Anterior cingulate cortex (tissue), 58 donors: Measurements from ENCODE around the gene GOT2.
A peak's percentile ranks its signal among the peaks of the same experiment; 100 is the strongest.
"Not testable (repeated sequence)": the region's sequence is repeated elsewhere in the genome, so short reads cannot be mapped to it uniquely, and the experiment has no call there.

Experiments used
- DNase-seq, 58 donors: peaks; one replicate each; lab custom pipeline; 2025; lab: John Stamatoyannopoulos, UW

Gene GOT2

DNA sequence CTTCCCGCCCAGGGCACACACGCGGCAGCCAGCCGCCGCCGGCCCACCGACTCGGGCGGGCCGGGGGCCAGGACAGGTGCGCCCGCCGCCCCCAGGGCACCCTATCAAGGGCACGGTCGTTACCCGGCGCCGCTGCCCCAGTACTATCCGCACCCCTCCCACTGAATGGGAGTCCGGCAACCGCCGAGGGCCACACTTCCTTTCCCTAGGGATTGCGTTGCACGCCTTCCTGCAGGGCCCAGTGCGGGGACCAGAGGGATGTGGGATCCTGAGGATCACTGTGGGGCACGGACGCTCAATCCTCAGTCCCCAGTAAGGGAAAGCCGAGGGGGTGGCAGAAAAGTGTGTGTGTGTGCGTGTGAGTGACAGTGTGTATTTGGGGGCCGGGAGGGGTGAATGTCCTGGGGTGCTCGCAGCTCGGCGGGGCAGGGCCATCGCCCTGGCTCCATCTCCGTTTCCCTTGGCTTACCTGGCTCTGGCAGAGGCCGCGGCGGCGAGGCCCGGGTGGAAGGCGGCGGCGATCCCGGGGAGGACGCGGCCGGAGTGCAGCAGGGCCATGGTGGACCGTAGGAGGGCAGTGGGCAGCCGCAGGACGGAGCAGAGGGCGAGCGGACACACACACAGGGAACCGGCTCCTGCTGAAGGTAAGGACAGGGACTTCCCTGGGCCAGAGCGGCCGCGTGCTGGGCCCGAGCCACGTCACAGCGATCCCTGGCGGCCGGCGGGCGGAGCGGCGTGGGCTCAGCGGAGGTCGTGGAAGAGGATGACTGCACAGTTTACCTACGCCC is at the start of gene GOT2:
GOT2 (minus strand) TSS at position 646 of the 788 bp plus-strand sequence; CDS start at position 558, 88 bp downstream.
- DNase-seq: peak in 57 of 58 donors; percentile 47 to 91 (median 76)

DNA sequence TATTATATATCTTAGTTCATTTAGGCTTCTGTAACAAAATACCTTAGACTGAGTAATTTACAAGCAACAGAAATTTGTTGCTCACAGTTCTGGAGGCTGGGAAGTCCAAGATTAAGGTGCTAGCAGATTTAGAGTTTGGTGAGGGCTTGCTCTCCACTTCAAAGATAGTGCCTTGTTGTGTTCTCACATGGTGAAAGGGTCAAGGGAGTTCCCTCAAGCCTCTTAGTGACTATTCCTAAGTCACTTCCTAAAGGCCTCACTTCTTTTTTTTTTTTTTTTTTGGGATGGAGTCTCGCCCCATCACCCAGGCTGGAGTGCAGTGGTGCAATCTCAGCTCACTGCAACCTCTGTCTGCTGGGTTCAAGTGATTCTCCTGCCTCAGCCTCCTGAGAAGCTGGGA is 45.2 kb upstream of the GOT2 start:
- not testable (repeated sequence) for DNase-seq

GRCh38 chr16:58773870-58774269 is 39.8 kb upstream of the GOT2 start:
- no peak for DNase-seq

DNA sequence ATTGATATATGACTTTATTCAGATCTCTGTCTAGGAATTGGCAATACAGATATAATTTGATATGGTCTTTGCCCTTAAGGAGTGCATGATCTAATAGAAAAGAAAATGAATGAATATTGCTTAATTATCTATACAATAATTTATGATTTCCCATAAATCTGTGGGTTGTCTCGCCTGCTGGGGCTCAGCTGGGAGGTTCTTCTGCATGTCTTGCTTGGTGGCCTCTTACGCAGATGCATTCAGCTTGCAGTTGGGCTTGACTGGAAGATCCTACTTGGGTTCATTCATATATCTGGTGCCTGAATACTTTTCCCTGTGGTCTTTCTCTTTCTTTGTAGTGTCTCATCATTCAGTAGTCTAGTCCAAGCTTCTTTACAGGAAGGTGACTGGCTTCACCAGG is 34.0 kb upstream of the GOT2 start:
- no peak for DNase-seq

GRCh38 chr16:58767581-58767980 is 33.5 kb upstream of the GOT2 start:
- DNase-seq: no peak

DNA sequence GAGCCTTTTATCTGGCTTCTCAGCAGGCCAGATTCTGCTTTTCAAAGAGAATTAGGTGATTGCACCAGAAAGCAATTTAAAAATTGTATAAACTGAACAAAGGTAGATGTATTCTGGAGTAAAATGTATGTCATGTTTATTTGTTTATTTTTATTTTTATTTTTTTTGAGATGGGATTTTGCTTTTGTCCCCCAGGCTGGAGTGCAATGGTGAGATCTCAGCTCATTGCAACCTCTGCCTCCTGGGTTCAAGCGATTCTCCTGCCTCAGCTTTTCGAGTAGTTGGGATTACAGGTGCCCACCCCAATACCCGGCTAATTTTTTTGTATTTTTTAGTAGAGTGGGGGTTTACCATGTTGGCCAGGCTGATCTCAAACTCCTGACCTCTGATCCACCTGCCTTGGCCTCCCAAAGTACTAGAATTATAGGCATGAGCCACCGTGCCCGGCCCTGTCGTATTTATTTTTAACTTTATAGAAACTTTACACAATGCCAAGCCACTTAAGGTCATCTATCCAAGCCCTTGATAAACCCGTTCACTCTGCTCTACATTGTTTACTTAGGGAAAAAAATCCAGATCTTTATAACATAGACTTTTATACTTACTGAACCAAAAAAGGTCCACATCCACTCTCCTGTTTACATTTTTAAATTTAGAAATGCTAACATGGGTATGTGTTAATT is 22.7 kb upstream of the GOT2 start:
- no peak for DNase-seq

DNA sequence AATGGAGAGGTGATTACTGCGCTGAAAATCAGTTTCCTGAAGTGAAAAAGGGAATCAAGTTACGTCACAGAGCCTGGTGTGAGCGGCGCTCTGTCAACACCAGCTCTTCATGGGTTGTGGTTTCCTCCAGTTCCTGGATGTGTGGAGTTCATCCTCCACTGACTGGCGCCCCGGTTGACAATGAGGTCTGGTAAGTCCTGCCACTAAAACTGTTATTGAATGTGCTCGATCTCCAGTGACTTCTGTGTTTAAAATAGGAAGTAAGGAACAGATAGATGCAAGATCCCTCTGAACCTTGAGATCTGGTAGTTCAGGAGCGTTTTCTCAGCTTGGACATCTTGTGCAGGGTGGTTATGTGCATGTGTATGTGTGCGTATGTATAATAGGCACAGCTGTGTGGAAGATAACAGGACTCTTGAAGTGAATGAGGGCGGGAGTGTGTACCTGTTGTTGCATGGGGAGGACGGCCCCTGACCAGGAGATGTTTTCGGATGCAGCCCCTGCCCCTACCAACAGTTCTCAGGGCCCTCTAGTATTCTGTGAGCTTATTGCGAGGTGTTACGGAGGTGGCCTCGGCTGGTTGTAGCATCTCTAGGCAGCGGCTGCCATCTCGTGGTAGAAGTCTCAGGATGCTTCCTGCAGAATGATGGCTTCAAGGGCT is 22.0 kb upstream of the GOT2 start:
- DNase-seq: peak in 55 of 58 donors; percentile 8 to 85 (median 60)

GRCh38 chr16:58753711-58754134 is 19.6 kb upstream of the GOT2 start:
- no peak for DNase-seq

DNA sequence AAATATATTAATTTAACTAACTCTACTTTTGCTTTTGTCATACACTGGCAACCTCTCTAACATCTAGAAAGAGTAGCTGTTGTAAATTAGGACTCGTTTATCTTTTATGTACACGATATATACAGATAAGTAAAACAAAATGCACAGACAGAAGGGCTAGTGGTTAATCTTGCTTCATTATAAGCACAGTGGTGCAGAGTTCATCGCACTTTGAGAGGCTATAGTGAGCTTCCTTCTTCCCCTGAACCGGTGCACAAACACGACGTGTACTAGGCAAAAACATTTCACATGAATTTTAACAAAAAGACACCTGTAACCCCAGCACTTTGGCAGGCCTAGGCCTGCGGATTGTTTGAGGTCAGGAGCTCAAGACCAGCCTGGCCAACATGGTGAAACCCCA is 10.4 kb upstream of the GOT2 start:
- no peak for DNase-seq

- no peak for DNase-seq
Measured at GRCh38 chr16:58741976-58742375, 7.9 kb upstream of the GOT2 start.

GRCh38 chr16:58741166-58741565 is 7.0 kb upstream of the GOT2 start:
- DNase-seq: no peak

DNA sequence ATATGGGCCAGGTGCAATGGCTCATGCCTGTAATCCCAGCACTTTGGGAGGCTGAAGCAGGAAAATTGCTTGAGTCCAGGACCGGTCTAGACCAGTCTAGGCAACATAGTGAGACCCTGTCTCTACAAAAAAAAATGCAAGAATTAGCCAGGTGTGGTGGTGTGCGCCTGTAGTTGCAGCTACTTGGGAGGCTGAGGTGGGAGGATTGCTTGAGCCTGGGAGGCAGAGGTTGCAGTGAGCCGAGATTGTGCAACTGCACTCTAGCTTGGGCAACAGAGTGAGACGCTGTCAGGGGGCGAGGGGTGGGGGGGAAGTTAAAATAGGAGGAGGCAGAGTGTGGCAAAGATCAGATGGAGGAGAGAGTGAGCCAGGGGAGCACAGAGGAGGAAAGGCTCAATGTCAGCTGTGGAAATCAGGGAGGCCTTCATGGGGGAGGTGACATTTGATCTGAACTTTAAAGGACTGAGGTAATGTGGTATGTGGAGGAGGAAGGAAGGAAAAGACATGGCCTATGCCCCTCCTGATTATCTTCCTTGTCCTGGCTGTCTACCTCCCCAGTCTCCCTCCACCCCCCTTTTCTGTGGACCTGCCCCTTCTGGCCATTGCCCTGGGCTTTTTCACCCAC is 4.7 kb upstream of the GOT2 start:
- no peak for DNase-seq

DNA sequence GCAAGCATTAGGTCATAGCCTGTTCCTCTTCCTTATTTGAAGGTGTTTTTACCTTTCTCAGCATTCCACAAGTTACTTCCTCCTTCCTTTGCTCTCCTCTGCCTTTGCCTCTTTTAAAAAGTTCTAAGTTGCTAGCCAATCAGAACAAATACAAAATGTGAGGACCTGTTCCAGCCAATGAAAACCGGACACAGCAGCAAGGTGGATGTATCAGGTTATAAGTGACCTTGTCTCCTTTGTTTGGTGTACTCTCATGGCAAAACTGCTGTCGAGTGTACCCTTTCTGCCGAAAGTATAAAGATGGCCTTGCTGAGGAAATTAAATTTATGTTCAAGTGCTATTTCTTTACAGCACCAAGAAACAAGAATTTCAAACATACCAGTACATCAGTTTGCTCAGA is 2.2 kb upstream of the GOT2 start:
- DNase-seq: not testable (repeated sequence)

DNA sequence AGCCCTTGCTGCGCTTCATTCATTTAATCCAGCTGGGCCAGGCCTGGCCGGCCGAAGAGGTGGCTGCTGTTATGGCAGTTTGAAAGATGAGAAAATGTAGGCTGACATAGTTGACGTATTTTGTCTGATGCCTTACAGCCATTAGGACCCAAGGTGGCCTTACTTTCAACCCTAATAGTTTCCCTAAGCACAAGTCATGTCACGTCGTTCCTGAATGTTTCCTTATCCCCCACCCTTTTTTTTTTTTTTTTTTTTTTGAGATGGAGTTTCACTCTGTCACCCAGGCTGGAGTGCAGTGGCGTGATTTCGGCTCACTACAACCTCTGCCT is 307 bp upstream of the GOT2 start:
- no peak for DNase-seq

GRCh38 chr16:58733248-58733670 is 857 bp downstream of the GOT2 start:
- DNase-seq: peak in 5 of 58 donors; percentile 8 to 58 (median 32)

GRCh38 chr16:58732545-58733247 is 1.4 kb downstream of the GOT2 start:
- DNase-seq: no peak

- DNase-seq: peak in 12 of 58 donors; percentile 5 to 36 (median 18)
Measured at GRCh38 chr16:58730724-58731370, 3.3 kb downstream of the GOT2 start.

GRCh38 chr16:58727796-58728568 is 6.1 kb downstream of the GOT2 start:
- DNase-seq: no peak
